Adipocyte (in vitro differentiated cells): Measurements from ENCODE around the gene SAP30.

Experiments
- DNase-seq: peaks from one replicate; pipeline ENCODE4 v3.0.0-alpha.2; 2015; ENCODE audit warnings: low read depth
- H3K27me3 ChIP-seq: replicated peaks from 2 replicates; pipeline ENCODE4 v1.7.0; 2013; ENCODE audit warnings: mild to moderate bottlenecking, low read length, moderate library complexity; ENCODE audit not compliant: control insufficient read depth, insufficient read depth
- H3K36me3 ChIP-seq: 2 replicates; pipeline ENCODE4 v1.7.0; 2013; ENCODE audit warnings: low read length, mild to moderate bottlenecking, moderate library complexity; ENCODE audit not compliant: control insufficient read depth, insufficient read depth, severe bottlenecking
- H3K4me1 ChIP-seq: 2 replicates; pipeline ENCODE4 v1.7.0; 2013; ENCODE audit warnings: mild to moderate bottlenecking, low read length, moderate library complexity; ENCODE audit not compliant: control insufficient read depth, insufficient read depth
- H3K4me3 ChIP-seq: 2 replicates; pipeline ENCODE4 v1.7.0; 2013; ENCODE audit warnings: mild to moderate bottlenecking, low read length, moderate library complexity
- H3K9ac ChIP-seq: 2 replicates; pipeline ENCODE4 v1.7.0; 2013; ENCODE audit warnings: mild to moderate bottlenecking, low read length, moderate library complexity
- H3K9me3 ChIP-seq: 2 replicates; pipeline ENCODE4 v1.7.0; 2013; ENCODE audit warnings: mild to moderate bottlenecking, low read length, moderate library complexity; ENCODE audit not compliant: control insufficient read depth

SAP30 gene

GRCh38 chr4:173415885-173416653 lies 45.3 kb downstream of the SAP30 start:
- Histone ChIP-seq H3K4me3 (no peak overlapping the region), H3K9ac (peak overlapping the region; percentile 9), H3K27me3 (no peaks in the 10 kb centered on the region), H3K9me3 (no peaks in the 10 kb centered on the region), H3K4me1 (peaks cover 22% of the 10 kb centered on the region), H3K36me3 (no peaks in the 10 kb centered on the region)
- no peak for DNase-seq

GRCh38 chr4:173417833-173418232 lies 47.1 kb downstream of the SAP30 start:
- Histone ChIP-seq H3K4me1 (peaks cover 19% of the 10 kb centered on the region), H3K27me3 (no peaks in the 10 kb centered on the region), H3K4me3 (no peak overlapping the region), H3K9ac (no peak overlapping the region), H3K9me3 (no peaks in the 10 kb centered on the region), H3K36me3 (no peaks in the 10 kb centered on the region)
- no peak for DNase-seq

GRCh38 chr4:173418639-173419038 lies 47.9 kb downstream of the SAP30 start:
- Histone ChIP-seq H3K9me3 (no peaks in the 10 kb centered on the region), H3K9ac (no peak overlapping the region), H3K36me3 (no peaks in the 10 kb centered on the region), H3K27me3 (no peaks in the 10 kb centered on the region), H3K4me1 (peaks cover 15% of the 10 kb centered on the region), H3K4me3 (no peak overlapping the region)
- DNase-seq, result no peak

GRCh38 chr4:173420324-173420752 lies 49.6 kb downstream of the SAP30 start:
- DNase-seq, result peak; percentile 71
- H3K4me3 ChIP-seq, result no peak overlapping the region
- peaks cover 14% of the 10 kb centered on the region for H3K4me1 ChIP-seq
- no peak overlapping the region for H3K9ac ChIP-seq
- H3K36me3 ChIP-seq, result no peaks in the 10 kb centered on the region
- H3K9me3 ChIP-seq, result no peaks in the 10 kb centered on the region
- no peaks in the 10 kb centered on the region for H3K27me3 ChIP-seq

GRCh38 chr4:173420801-173421200 lies 50.0 kb downstream of the SAP30 start:
- no peaks in the 10 kb centered on the region for H3K9me3 ChIP-seq
- DNase-seq, result no peak
- H3K4me1 ChIP-seq, result peaks cover 14% of the 10 kb centered on the region
- H3K9ac ChIP-seq, result no peak overlapping the region
- H3K36me3 ChIP-seq, result no peaks in the 10 kb centered on the region
- H3K27me3 ChIP-seq, result no peaks in the 10 kb centered on the region
- no peak overlapping the region for H3K4me3 ChIP-seq

- no peaks in the 10 kb centered on the region for H3K36me3 ChIP-seq
- peak; percentile 78 for DNase-seq
- H3K9me3 ChIP-seq, result no peaks in the 10 kb centered on the region
- no peaks in the 10 kb centered on the region for H3K27me3 ChIP-seq
- peak overlapping the region; percentile 57 for H3K9ac ChIP-seq
- peaks cover 21% of the 10 kb centered on the region for H3K4me1 ChIP-seq
- peak overlapping the region; percentile 20 for H3K4me3 ChIP-seq
Measured at GRCh38 chr4:173424899-173425805, 54.4 kb downstream of the SAP30 start.

- no peak overlapping the region for H3K4me3 ChIP-seq
- peaks cover 21% of the 10 kb centered on the region for H3K4me1 ChIP-seq
- H3K27me3 ChIP-seq, result no peaks in the 10 kb centered on the region
- peak overlapping the region; percentile 13 for H3K9ac ChIP-seq
- DNase-seq, result no peak
- no peaks in the 10 kb centered on the region for H3K9me3 ChIP-seq
- H3K36me3 ChIP-seq, result no peaks in the 10 kb centered on the region
Measured at GRCh38 chr4:173426064-173426463, 55.3 kb downstream of the SAP30 start.
